Mucosa of gallbladder (tissue), 1 donor: Measurements from ENCODE around the gene MKRN1. TPM values are rescaled to one million over a fixed set of nuclear protein-coding genes. Genes with fewer than 3 reads are reported as not detected.
A peak's percentile ranks its signal among the peaks of the same experiment; 100 is the strongest.
"Not testable (repeated sequence)": the region's sequence is repeated elsewhere in the genome, so short reads cannot be mapped to it uniquely, and the experiment has no call there.

Source experiments
- DNase-seq: peaks from one replicate; pipeline ENCODE4 v3.0.0-alpha.2; 2020; ENCODE audit warnings: low spot score
- total RNA-seq: library from RNA; stranded (reverse); gene quantifications from one replicate; pipeline ENCODE4 v1.2.1, GENCODE V29; 2021
- donor health status: DM: no; HTN: no; CAD: no.

The MKRN1 gene
- total RNA-seq, 1 donor from 2014 or later = 118 TPM

- no peak for DNase-seq
Measured at GRCh38 chr7:140484951-140485499, 5.7 kb upstream of the MKRN1 start.

GRCh38 chr7:140484479-140484878 is 5.2 kb upstream of the MKRN1 start:
- no peak for DNase-seq

- no peak for DNase-seq
Measured at GRCh38 chr7:140479739-140480084, 407 bp upstream of the MKRN1 start.

GRCh38 chr7:140478246-140479061 is 851 bp downstream of the MKRN1 start:
- DNase-seq = peak; percentile 11

GRCh38 chr7:140476698-140477261 is 2.5 kb downstream of the MKRN1 start:
- no peak for DNase-seq

GRCh38 chr7:140475747-140476333 is 3.5 kb downstream of the MKRN1 start:
- DNase-seq = peak; percentile 32

- no peak for DNase-seq
Measured at GRCh38 chr7:140463111-140463510, 16.2 kb downstream of the MKRN1 start.

- DNase-seq = no peak
Measured at GRCh38 chr7:140458916-140459315, 20.4 kb downstream of the MKRN1 start.

GRCh38 chr7:140458201-140458600 is 21.1 kb downstream of the MKRN1 start:
- no peak for DNase-seq

- DNase-seq = no peak
Measured at GRCh38 chr7:140456551-140457051, 22.7 kb downstream of the MKRN1 start.

- no peak for DNase-seq
Measured at GRCh38 chr7:140455743-140456142, 23.6 kb downstream of the MKRN1 start.

- DNase-seq = no peak
Measured at GRCh38 chr7:140454657-140455015, 24.7 kb downstream of the MKRN1 start.

GRCh38 chr7:140453785-140454656 is 25.3 kb downstream of the MKRN1 start:
- DNase-seq = not testable (repeated sequence)

GRCh38 chr7:140453273-140453672 is 26.0 kb downstream of the MKRN1 start:
- DNase-seq = no peak

- no peak for DNase-seq
Measured at GRCh38 chr7:140451716-140452115, 27.6 kb downstream of the MKRN1 start.

GRCh38 chr7:140448781-140449480 is 30.4 kb downstream of the MKRN1 start:
- no peak for DNase-seq

GRCh38 chr7:140447841-140448240 is 31.5 kb downstream of the MKRN1 start:
- DNase-seq = no peak

- DNase-seq = no peak
Measured at GRCh38 chr7:140446467-140446866, 32.8 kb downstream of the MKRN1 start.

GRCh38 chr7:140441519-140441918 is 37.8 kb downstream of the MKRN1 start:
- no peak for DNase-seq

- no peak for DNase-seq
Measured at GRCh38 chr7:140440593-140440992, 38.7 kb downstream of the MKRN1 start.

GRCh38 chr7:140439359-140439758 is 39.9 kb downstream of the MKRN1 start:
- DNase-seq = no peak
